Neural cell (in vitro differentiated cells): ENCODE data around the gene NMNAT3. TPM values are rescaled to one million over a fixed set of nuclear protein-coding genes. Genes with fewer than 3 reads are reported as not detected.

Source experiments
- H2AFZ ChIP-seq: fragments of 200-600, 300-800 bp; sonication (generic), shearing (Covaris generic); 2 replicates; pipeline ENCODE4 v1.6.0; 2014; ENCODE audit warnings: low read depth, mild to moderate bottlenecking, antibody characterized with exemption, low read length, moderate library complexity
- H3F3A ChIP-seq: fragments of 200-600 bp; shearing (Covaris generic); 2 replicates; pipeline ENCODE4 v1.6.1; 2016; ENCODE audit warnings: mild to moderate bottlenecking, moderate library complexity, mixed read lengths, antibody characterized with exemption, low read length; ENCODE audit not compliant: insufficient read depth, poor library complexity, severe bottlenecking
- H3K27ac ChIP-seq: fragments of 200-600, 300-800 bp; sonication (generic), shearing (Covaris generic); 2 replicates; pipeline ENCODE4 v1.5.1; 2014; ENCODE audit warnings: mild to moderate bottlenecking, low read length, moderate library complexity
- H3K27me3 ChIP-seq: fragments of 300-800, 200-600 bp; sonication (generic), shearing (Covaris generic); 2 replicates; pipeline ENCODE4 v1.6.0; 2014; ENCODE audit warnings: mild to moderate bottlenecking, low read depth, low read length, moderate library complexity; ENCODE audit not compliant: insufficient read depth
- H3K36me3 ChIP-seq: fragments of 300-800, 200-600 bp; sonication (generic), shearing (Covaris generic); 2 replicates; pipeline ENCODE4 v1.5.1; 2014; ENCODE audit warnings: mild to moderate bottlenecking, antibody characterized with exemption, low read length, moderate library complexity; ENCODE audit not compliant: insufficient read depth
- H3K4me2 ChIP-seq: fragments of 300-800, 200-600 bp; sonication (generic), shearing (Covaris generic); 2 replicates; pipeline ENCODE4 v1.6.0; 2014; ENCODE audit warnings: mild to moderate bottlenecking, low read length
- H3K4me3 ChIP-seq: fragments of 300-800, 200-600 bp; sonication (generic), shearing (Covaris generic); 2 replicates; pipeline ENCODE4 v1.5.1; 2014; ENCODE audit warnings: mild to moderate bottlenecking, low read length, moderate library complexity
- H3K79me2 ChIP-seq: fragments of 200-600 bp; shearing (Covaris generic); replicated peaks from 2 replicates; pipeline ENCODE4 v1.6.0; 2014; ENCODE audit warnings: mild to moderate bottlenecking, low read length, moderate library complexity; ENCODE audit not compliant: insufficient read depth
- H3K9ac ChIP-seq: fragments of 300-800, 200-600 bp; sonication (generic), shearing (Covaris generic); 2 replicates; pipeline ENCODE4 v1.6.1; 2016; ENCODE audit warnings: mild to moderate bottlenecking, low read length, mixed read lengths
- H3K9me2 ChIP-seq: fragments of 200-600 bp; shearing (Covaris generic); 2 replicates; pipeline ENCODE4 v1.6.1; 2016; ENCODE audit warnings: mild to moderate bottlenecking, low read length, mixed read lengths; ENCODE audit not compliant: insufficient read depth
- H3K9me3 ChIP-seq: fragments of 200-600, 300-800 bp; sonication (generic), shearing (Covaris generic); 2 replicates; pipeline ENCODE4 v1.6.1; 2016; ENCODE audit warnings: mild to moderate bottlenecking, mixed run types, low read length, moderate library complexity, mixed read lengths
- H4K20me1 ChIP-seq: fragments of 200-600 bp; shearing (Covaris generic); 2 replicates; pipeline ENCODE4 v1.6.1; 2016; ENCODE audit warnings: mild to moderate bottlenecking, mixed run types; ENCODE audit not compliant: insufficient read depth
- EP300 ChIP-seq: fragments of 450-650 bp; conservative IDR thresholded peaks from 2 replicates; pipeline ENCODE4 v1.6.1; 2014; ENCODE audit warnings: antibody characterized with exemption, mild to moderate bottlenecking, moderate library complexity; ENCODE audit not compliant: poor library complexity, severe bottlenecking
- EZH2 ChIP-seq: fragments of 200-600, 300-800 bp; shearing (Covaris generic), sonication (generic); IDR thresholded peaks from 2 replicates; pipeline ENCODE4 v1.6.1; 2014; ENCODE audit warnings: antibody characterized with exemption, low read length, borderline replicate concordance, mild to moderate bottlenecking; ENCODE audit not compliant: insufficient read depth, poor library complexity, severe bottlenecking
- MXI1 ChIP-seq: fragments of 450-650 bp; conservative IDR thresholded peaks from 2 replicates; pipeline ENCODE4 v1.6.1; 2014; ENCODE audit warnings: antibody characterized with exemption, mild to moderate bottlenecking; ENCODE audit not compliant: poor library complexity, severe bottlenecking
- POLR2AphosphoS5 ChIP-seq: IDR thresholded peaks from 2 replicates; pipeline ENCODE4 v1.6.1; 2012
- RAD21 ChIP-seq: fragments of 450-650 bp; conservative IDR thresholded peaks from 2 replicates; pipeline ENCODE4 v1.6.1; 2014; ENCODE audit warnings: antibody characterized with exemption, mild to moderate bottlenecking, moderate library complexity
- SMC3 ChIP-seq: fragments of 450-650 bp; conservative IDR thresholded peaks from 2 replicates; pipeline ENCODE4 v1.6.1; 2014; ENCODE audit warnings: antibody characterized with exemption, mild to moderate bottlenecking, moderate library complexity; ENCODE audit not compliant: poor library complexity
- TAF1 ChIP-seq: IDR thresholded peaks from 2 replicates; pipeline ENCODE4 v1.6.1; 2012; ENCODE audit warnings: low read depth
- polyA plus RNA-seq: library from polyadenylated mRNA; depleted of rRNA; stranded (reverse); fragments of >200 nt; gene quantifications from 2 replicates; pipeline ENCODE4 v1.2.3, GENCODE V29; 2014
- TF ChIP-seq, protein P1 (sequence below): fragments of 450-650 bp; IDR thresholded peaks from 2 replicates; pipeline ENCODE4 v1.5.1; 2014; ENCODE audit warnings: antibody characterized with exemption, mild to moderate bottlenecking, moderate library complexity; ENCODE audit not compliant: poor library complexity, severe bottlenecking
- TF ChIP-seq, protein P2 (sequence below): IDR thresholded peaks from 2 replicates; pipeline ENCODE4 v1.6.1; 2012; ENCODE audit warnings: borderline replicate concordance

NMNAT3 gene
- polyA plus RNA-seq, 1 donor from 2014 or later = 2.3 TPM

DNA sequence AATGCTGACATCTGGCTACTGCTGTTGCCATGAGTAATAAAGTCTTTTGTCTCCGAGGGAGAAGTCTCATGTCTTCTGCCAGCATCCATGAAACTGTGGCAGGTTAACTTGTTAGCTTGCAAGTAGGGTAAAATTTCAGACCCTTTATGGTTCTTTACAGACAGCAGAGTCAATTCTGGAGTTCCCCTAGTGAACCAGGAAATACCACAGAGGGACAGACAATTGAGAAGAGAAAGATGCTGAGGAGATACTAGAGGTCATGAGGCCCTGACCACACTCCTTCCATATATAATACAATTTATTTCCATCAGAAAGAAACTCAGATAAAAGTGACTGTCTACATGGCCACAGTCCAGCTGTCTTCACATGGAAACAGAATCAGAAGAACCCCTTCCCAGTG is 38.1 kb downstream of the NMNAT3 start:
- TF ChIP-seq, protein P1, sequence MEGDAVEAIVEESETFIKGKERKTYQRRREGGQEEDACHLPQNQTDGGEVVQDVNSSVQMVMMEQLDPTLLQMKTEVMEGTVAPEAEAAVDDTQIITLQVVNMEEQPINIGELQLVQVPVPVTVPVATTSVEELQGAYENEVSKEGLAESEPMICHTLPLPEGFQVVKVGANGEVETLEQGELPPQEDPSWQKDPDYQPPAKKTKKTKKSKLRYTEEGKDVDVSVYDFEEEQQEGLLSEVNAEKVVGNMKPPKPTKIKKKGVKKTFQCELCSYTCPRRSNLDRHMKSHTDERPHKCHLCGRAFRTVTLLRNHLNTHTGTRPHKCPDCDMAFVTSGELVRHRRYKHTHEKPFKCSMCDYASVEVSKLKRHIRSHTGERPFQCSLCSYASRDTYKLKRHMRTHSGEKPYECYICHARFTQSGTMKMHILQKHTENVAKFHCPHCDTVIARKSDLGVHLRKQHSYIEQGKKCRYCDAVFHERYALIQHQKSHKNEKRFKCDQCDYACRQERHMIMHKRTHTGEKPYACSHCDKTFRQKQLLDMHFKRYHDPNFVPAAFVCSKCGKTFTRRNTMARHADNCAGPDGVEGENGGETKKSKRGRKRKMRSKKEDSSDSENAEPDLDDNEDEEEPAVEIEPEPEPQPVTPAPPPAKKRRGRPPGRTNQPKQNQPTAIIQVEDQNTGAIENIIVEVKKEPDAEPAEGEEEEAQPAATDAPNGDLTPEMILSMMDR = no peak
- TF ChIP-seq EP300 (no peak), SMC3 (no peak), EZH2 (no peak), POLR2AphosphoS5 (no peak), TAF1 (no peak), RAD21 (no peak)
- TF ChIP-seq, protein P2, sequence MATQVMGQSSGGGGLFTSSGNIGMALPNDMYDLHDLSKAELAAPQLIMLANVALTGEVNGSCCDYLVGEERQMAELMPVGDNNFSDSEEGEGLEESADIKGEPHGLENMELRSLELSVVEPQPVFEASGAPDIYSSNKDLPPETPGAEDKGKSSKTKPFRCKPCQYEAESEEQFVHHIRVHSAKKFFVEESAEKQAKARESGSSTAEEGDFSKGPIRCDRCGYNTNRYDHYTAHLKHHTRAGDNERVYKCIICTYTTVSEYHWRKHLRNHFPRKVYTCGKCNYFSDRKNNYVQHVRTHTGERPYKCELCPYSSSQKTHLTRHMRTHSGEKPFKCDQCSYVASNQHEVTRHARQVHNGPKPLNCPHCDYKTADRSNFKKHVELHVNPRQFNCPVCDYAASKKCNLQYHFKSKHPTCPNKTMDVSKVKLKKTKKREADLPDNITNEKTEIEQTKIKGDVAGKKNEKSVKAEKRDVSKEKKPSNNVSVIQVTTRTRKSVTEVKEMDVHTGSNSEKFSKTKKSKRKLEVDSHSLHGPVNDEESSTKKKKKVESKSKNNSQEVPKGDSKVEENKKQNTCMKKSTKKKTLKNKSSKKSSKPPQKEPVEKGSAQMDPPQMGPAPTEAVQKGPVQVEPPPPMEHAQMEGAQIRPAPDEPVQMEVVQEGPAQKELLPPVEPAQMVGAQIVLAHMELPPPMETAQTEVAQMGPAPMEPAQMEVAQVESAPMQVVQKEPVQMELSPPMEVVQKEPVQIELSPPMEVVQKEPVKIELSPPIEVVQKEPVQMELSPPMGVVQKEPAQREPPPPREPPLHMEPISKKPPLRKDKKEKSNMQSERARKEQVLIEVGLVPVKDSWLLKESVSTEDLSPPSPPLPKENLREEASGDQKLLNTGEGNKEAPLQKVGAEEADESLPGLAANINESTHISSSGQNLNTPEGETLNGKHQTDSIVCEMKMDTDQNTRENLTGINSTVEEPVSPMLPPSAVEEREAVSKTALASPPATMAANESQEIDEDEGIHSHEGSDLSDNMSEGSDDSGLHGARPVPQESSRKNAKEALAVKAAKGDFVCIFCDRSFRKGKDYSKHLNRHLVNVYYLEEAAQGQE = no peak
- H3K9me3 ChIP-seq = no peaks in the 10 kb centered on the region
- no peak overlapping the region for H3K9ac ChIP-seq
- no peaks in the 10 kb centered on the region for H3K27me3 ChIP-seq
- no peaks in the 10 kb centered on the region for H3K36me3 ChIP-seq
- no peak overlapping the region for H3K4me3 ChIP-seq
- no peaks in the 10 kb centered on the region for H3K79me2 ChIP-seq
- H3K4me2 ChIP-seq = no peak overlapping the region
- H4K20me1 ChIP-seq = no peaks in the 10 kb centered on the region
- no peaks in the 10 kb centered on the region for H3F3A ChIP-seq
- no peaks in the 10 kb centered on the region for H3K9me2 ChIP-seq
- no peak overlapping the region for H2AFZ ChIP-seq
- no peak overlapping the region for H3K27ac ChIP-seq

DNA sequence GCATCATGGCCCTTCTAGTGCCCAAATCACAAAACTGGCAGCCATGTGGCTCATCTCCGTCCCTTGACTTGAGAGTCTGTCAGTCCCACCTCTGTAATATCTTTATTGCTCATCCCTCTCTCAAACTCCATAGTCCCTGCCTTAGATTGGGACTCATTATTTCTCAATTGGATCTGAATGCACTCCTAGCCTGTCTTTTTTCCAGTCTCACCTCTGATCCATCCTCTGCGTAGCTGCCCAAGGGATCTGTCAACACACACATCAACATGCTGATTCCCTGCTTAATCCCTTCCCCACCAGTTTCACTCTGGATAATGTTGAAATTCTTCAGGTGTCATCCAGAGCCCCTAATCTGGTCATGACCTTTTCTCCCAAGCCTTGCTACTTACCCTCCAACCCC is 39.3 kb downstream of the NMNAT3 start:
- H3K9me3 ChIP-seq = no peaks in the 10 kb centered on the region

More for the DNA sequence above, 39.3 kb downstream of the NMNAT3 start:
- Histone ChIP-seq H3K79me2 (no peaks in the 10 kb centered on the region), H4K20me1 (no peaks in the 10 kb centered on the region), H3K36me3 (no peaks in the 10 kb centered on the region), H3K4me2 (no peak overlapping the region), H3K27ac (no peak overlapping the region), H2AFZ (no peak overlapping the region), H3F3A (no peaks in the 10 kb centered on the region), H3K4me3 (no peak overlapping the region), H3K9ac (no peak overlapping the region), H3K27me3 (no peaks in the 10 kb centered on the region), H3K9me2 (no peaks in the 10 kb centered on the region)
- TF ChIP-seq RAD21 (no peak), MXI1 (no peak), SMC3 (no peak), POLR2AphosphoS5 (no peak), EZH2 (no peak), TAF1 (no peak), EP300 (no peak)
- TF ChIP-seq, protein P1 = no peak
- TF ChIP-seq, protein P2 = no peak
